ENCODE results near the gene COL5A3. TPM values are rescaled to one million over a fixed set of nuclear protein-coding genes. Genes with fewer than 3 reads are reported as not detected.

The COL5A3 gene
- 1.9 and 2.0 TPM in 2 replicates for total RNA-seq
- polyA plus RNA-seq: 0.78 and 2.1 TPM in 2 replicates

DNA sequence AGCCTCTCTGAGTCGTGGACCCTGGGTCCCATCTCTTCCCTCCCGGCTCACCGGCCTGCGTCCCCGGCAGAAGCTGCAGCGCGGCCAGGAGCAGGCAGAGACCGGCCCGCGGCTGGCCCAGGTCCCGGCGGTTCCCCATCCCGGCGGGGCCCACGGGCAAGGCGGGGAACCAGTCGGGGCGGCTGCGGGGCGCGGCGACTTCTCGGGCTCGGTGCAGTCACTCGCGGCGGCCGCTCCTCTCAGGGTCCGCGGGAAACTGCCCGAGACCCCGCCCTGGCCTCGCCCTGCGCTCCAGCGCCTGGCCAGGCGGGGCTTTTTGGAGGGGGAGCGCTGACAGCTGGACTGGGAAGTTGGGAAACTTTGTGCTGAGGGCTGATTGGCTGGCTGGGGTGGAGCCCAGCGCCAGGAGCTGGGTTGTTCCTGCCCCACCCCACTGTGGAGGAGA, at the start of gene COL5A3:
COL5A3 (minus strand) TSS at position 258 of the 445 bp plus-strand sequence; CDS start at position 139, 119 bp downstream.
- 3% methylated on average over 35 of the region's 38 CpGs for WGBS (ENCODE audit: low lambda C conversion rate, missing lambda C conversion rate)
- Histone ChIP-seq H3K79me2 (no peaks in the 10 kb centered on the region), H3K27ac (no peak within 1 kb of the TSS), H3K4me2 (peak within 1 kb of the TSS; percentile 72), H3K36me3 (replicated peaks; ENCODE audit: insufficient read depth, low read depth) (no peaks in the 10 kb centered on the region), H3K4me3 (no peak within 1 kb of the TSS), H3K9me2 (replicated peaks; ENCODE audit: insufficient read depth) (no peaks in the 10 kb centered on the region), H3K9me3 (ENCODE audit: low read depth) (no peaks in the 10 kb centered on the region), H3K4me1 (ENCODE audit: insufficient read depth) (peaks cover 16% of the 10 kb centered on the region), H2AFZ (no peak within 1 kb of the TSS), H4K20me1 (ENCODE audit: insufficient read depth, poor library complexity, severe bottlenecking) (no peaks in the 10 kb centered on the region), H3K27me3 (peaks cover 42% of the 10 kb centered on the region)
- TF ChIP-seq, protein P1, sequence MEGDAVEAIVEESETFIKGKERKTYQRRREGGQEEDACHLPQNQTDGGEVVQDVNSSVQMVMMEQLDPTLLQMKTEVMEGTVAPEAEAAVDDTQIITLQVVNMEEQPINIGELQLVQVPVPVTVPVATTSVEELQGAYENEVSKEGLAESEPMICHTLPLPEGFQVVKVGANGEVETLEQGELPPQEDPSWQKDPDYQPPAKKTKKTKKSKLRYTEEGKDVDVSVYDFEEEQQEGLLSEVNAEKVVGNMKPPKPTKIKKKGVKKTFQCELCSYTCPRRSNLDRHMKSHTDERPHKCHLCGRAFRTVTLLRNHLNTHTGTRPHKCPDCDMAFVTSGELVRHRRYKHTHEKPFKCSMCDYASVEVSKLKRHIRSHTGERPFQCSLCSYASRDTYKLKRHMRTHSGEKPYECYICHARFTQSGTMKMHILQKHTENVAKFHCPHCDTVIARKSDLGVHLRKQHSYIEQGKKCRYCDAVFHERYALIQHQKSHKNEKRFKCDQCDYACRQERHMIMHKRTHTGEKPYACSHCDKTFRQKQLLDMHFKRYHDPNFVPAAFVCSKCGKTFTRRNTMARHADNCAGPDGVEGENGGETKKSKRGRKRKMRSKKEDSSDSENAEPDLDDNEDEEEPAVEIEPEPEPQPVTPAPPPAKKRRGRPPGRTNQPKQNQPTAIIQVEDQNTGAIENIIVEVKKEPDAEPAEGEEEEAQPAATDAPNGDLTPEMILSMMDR (IDR thresholded peaks at IDR 0.05; ENCODE audit: poor library complexity): no peak
- TF ChIP-seq EZH2phosphoT487 (IDR thresholded peaks at IDR 0.05; ENCODE audit: low read depth, severe bottlenecking, unreplicated experiment) (no peak), EZH2 (IDR thresholded peaks at IDR 0.05; ENCODE audit: borderline replicate concordance) (no peak)
- DNase-seq (ENCODE audit: low spot score): no peak

DNA sequence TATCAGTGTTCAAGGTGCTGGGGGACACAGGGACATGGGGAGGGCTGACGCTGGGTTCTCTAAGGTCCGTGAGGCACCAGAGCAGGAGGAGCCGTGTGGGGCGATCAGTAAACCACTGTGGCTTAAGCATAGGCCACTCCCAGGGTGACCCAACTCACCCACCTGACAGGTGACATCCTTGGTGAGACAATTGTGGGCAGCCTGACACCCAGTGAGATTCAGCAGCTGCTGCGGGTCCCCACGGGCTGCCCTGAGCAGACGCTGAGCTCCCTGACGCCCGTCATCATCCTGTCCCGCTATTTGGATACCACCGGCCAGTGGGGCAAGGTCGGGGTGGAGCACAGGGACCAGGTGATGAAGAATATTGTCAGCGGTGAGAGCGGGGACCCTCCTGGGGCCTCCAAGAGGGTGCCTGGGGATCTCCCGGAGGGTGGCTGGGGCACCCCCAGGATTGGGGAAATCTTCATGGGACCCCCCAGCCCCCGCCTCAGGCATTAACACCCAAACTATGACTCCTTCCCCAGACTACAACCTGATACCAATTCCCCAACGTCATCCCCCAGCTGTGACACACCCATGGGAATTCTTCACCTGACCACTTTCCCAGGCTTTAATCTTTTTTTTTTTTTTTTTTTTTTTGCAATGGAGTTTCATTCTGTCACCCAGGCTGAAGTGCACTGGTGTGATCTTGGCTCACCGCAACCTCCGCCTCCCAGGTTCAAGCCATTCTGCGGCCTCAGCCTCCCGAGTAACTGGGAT, 42.5 kb upstream of the COL5A3 start:
- WGBS (ENCODE audit: low lambda C conversion rate, missing lambda C conversion rate): 84% methylated on average over 16 of the region's 21 CpGs
- H2AFZ ChIP-seq: no peak overlapping the region
- no peaks in the 10 kb centered on the region for H3K9me3 ChIP-seq (ENCODE audit: low read depth)
- no peaks in the 10 kb centered on the region for H3K36me3 ChIP-seq (replicated peaks; ENCODE audit: insufficient read depth, low read depth)
- no peak overlapping the region for H3K27ac ChIP-seq
- no peak for DNase-seq (ENCODE audit: low spot score)
- H3K27me3 ChIP-seq: no peaks in the 10 kb centered on the region
- H3K79me2 ChIP-seq: no peaks in the 10 kb centered on the region
- TF ChIP-seq, protein P1 (IDR thresholded peaks at IDR 0.05; ENCODE audit: poor library complexity): no peak
- TF ChIP-seq EZH2phosphoT487 (IDR thresholded peaks at IDR 0.05; ENCODE audit: low read depth, severe bottlenecking, unreplicated experiment) (no peak), EZH2 (IDR thresholded peaks at IDR 0.05; ENCODE audit: borderline replicate concordance) (no peak)
- H4K20me1 ChIP-seq (ENCODE audit: insufficient read depth, poor library complexity, severe bottlenecking): no peaks in the 10 kb centered on the region
- H3K4me3 ChIP-seq: no peak overlapping the region
- H3K4me2 ChIP-seq: no peak overlapping the region
- H3K9me2 ChIP-seq (replicated peaks; ENCODE audit: insufficient read depth): no peaks in the 10 kb centered on the region
- H3K4me1 ChIP-seq (ENCODE audit: insufficient read depth): no peaks in the 10 kb centered on the region

DNA sequence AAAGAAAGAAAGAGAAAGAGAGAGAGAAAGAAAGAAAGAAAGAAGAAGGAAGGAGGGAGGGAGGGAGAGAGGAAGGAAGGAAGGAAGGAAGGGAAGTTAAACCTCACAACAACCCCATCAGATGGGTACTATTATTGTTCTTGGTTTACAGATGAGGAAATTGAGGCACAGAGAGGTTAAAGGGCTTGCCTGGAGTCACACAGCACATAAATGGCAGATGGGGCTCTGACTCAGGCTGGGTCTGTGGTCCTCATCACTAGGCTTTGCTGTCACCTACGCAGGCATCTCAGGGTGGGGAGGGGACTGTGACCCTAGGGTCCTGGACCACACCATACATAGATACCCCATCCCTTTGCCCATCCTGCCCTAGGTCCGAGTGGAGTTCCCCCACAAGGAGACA, 39.3 kb upstream of the COL5A3 start:
- no peaks in the 10 kb centered on the region for H3K27me3 ChIP-seq
- no peak for DNase-seq (ENCODE audit: low spot score)
- no peaks in the 10 kb centered on the region for H3K36me3 ChIP-seq (replicated peaks; ENCODE audit: insufficient read depth, low read depth)
- no peaks in the 10 kb centered on the region for H3K4me1 ChIP-seq (ENCODE audit: insufficient read depth)
- no peaks in the 10 kb centered on the region for H3K9me2 ChIP-seq (replicated peaks; ENCODE audit: insufficient read depth)
- H3K4me3 ChIP-seq: no peak overlapping the region
- no peak overlapping the region for H3K4me2 ChIP-seq
- no peak overlapping the region for H2AFZ ChIP-seq
- H4K20me1 ChIP-seq (ENCODE audit: insufficient read depth, poor library complexity, severe bottlenecking): no peaks in the 10 kb centered on the region
- H3K9me3 ChIP-seq (ENCODE audit: low read depth): no peaks in the 10 kb centered on the region
- no peak overlapping the region for H3K27ac ChIP-seq
- H3K79me2 ChIP-seq: no peaks in the 10 kb centered on the region
- WGBS (ENCODE audit: low lambda C conversion rate, missing lambda C conversion rate): 52% methylated on average over 2 of the region's 2 CpGs
- TF ChIP-seq EZH2 (IDR thresholded peaks at IDR 0.05; ENCODE audit: borderline replicate concordance) (no peak), EZH2phosphoT487 (IDR thresholded peaks at IDR 0.05; ENCODE audit: low read depth, severe bottlenecking, unreplicated experiment) (no peak)
- TF ChIP-seq, protein P1 (IDR thresholded peaks at IDR 0.05; ENCODE audit: poor library complexity): no peak

Data from hepatocyte (in vitro differentiated cells).